ENCODE measurements around the gene SIDT1. TPM values are rescaled to one million over a fixed set of nuclear protein-coding genes. Genes with fewer than 3 reads are reported as not detected.

Gene SIDT1
- total RNA-seq, 1 experiment from 2014 or later = not detected

GRCh38 chr3:113541519-113541918 is 9.2 kb downstream of the SIDT1 start:
- DNase-seq (ENCODE audit: extremely low read depth, low read depth) = no peak

- no peak for DNase-seq (ENCODE audit: extremely low read depth, low read depth)
Measured at GRCh38 chr3:113545594-113545993, 13.2 kb downstream of the SIDT1 start.

GRCh38 chr3:113546414-113546893 is 14.1 kb downstream of the SIDT1 start:
- no peak for DNase-seq (ENCODE audit: extremely low read depth, low read depth)

- DNase-seq (ENCODE audit: extremely low read depth, low read depth) = no peak
Measured at GRCh38 chr3:113548501-113548900, 16.1 kb downstream of the SIDT1 start.

- DNase-seq (ENCODE audit: extremely low read depth, low read depth) = no peak
Measured at GRCh38 chr3:113551820-113552219, 19.5 kb downstream of the SIDT1 start.

- no peak for DNase-seq (ENCODE audit: extremely low read depth, low read depth)
Measured at GRCh38 chr3:113552851-113553250, 20.5 kb downstream of the SIDT1 start.

- no peak for DNase-seq (ENCODE audit: extremely low read depth, low read depth)
Measured at GRCh38 chr3:113555138-113555537, 22.8 kb downstream of the SIDT1 start.

- DNase-seq (ENCODE audit: extremely low read depth, low read depth) = no peak
Measured at GRCh38 chr3:113556316-113556945, 24.1 kb downstream of the SIDT1 start.

- DNase-seq (ENCODE audit: extremely low read depth, low read depth) = no peak
Measured at GRCh38 chr3:113556946-113557335, 24.6 kb downstream of the SIDT1 start.

- DNase-seq (ENCODE audit: extremely low read depth, low read depth) = no peak
Measured at GRCh38 chr3:113557374-113557773, 25.0 kb downstream of the SIDT1 start.

GRCh38 chr3:113559009-113559408 is 26.7 kb downstream of the SIDT1 start:
- DNase-seq (ENCODE audit: extremely low read depth, low read depth) = no peak

GRCh38 chr3:113560271-113560670 is 27.9 kb downstream of the SIDT1 start:
- DNase-seq (ENCODE audit: extremely low read depth, low read depth) = no peak

GRCh38 chr3:113560831-113561623 is 28.7 kb downstream of the SIDT1 start:
- DNase-seq (ENCODE audit: extremely low read depth, low read depth) = no peak

GRCh38 chr3:113565555-113565954 is 33.2 kb downstream of the SIDT1 start:
- DNase-seq (ENCODE audit: extremely low read depth, low read depth) = no peak

- no peak for DNase-seq (ENCODE audit: extremely low read depth, low read depth)
Measured at GRCh38 chr3:113570158-113570557, 37.8 kb downstream of the SIDT1 start.

- DNase-seq (ENCODE audit: extremely low read depth, low read depth) = no peak
Measured at GRCh38 chr3:113571360-113571759, 39.0 kb downstream of the SIDT1 start.

- no peak for DNase-seq (ENCODE audit: extremely low read depth, low read depth)
Measured at GRCh38 chr3:113573728-113574127, 41.4 kb downstream of the SIDT1 start.

GRCh38 chr3:113574213-113574612 is 41.9 kb downstream of the SIDT1 start:
- DNase-seq (ENCODE audit: extremely low read depth, low read depth) = no peak

GRCh38 chr3:113575206-113575605 is 42.9 kb downstream of the SIDT1 start:
- no peak for DNase-seq (ENCODE audit: extremely low read depth, low read depth)

GRCh38 chr3:113585228-113585627 is 52.9 kb downstream of the SIDT1 start:
- no peak for DNase-seq (ENCODE audit: extremely low read depth, low read depth)

- DNase-seq (ENCODE audit: extremely low read depth, low read depth) = no peak
Measured at GRCh38 chr3:113585720-113586119, 53.4 kb downstream of the SIDT1 start.

- no peak for DNase-seq (ENCODE audit: extremely low read depth, low read depth)
Measured at GRCh38 chr3:113588806-113589205, 56.5 kb downstream of the SIDT1 start.

All from NCI-H460 (cell line).